GM23338 (cell line): Measurements from ENCODE around the gene ARHGEF2. TPM values are rescaled to one million over a fixed set of nuclear protein-coding genes. Genes with fewer than 3 reads are reported as not detected.

Source experiments
- ATAC-seq: fragments of 200-7000 bp; cut with Tn5 transposase; 3 replicates; pipeline ENCODE4 v1.9.1; 2020
- DNase-seq: peaks from one replicate; pipeline ENCODE4 v3.0.0-alpha.2; 2015; ENCODE audit warnings: low spot score
- H2AFZ ChIP-seq: fragments of 200-600 bp; sonication (generic); 2 replicates; pipeline ENCODE4 v1.8.0; 2016; ENCODE audit warnings: antibody characterized with exemption, mild to moderate bottlenecking, moderate library complexity
- H3F3A ChIP-seq: fragments of 200-600 bp; sonication (generic); replicated peaks from 2 replicates; pipeline ENCODE4 v1.8.0; 2017; ENCODE audit warnings: antibody characterized with exemption, mixed run types, low read depth
- H3K27ac ChIP-seq: fragments of 200-600 bp; sonication (generic); 2 replicates; pipeline ENCODE4 v1.6.1; 2016; ENCODE audit warnings: low read depth
- H3K27me3 ChIP-seq: fragments of 200-600 bp; sonication (generic); 2 replicates; pipeline ENCODE4 v1.8.0; 2016; ENCODE audit warnings: mild to moderate bottlenecking, mixed run types, moderate library complexity; ENCODE audit not compliant: insufficient read depth
- H3K36me3 ChIP-seq: fragments of 200-600 bp; sonication (generic); 2 replicates; pipeline ENCODE4 v1.8.0; 2016; ENCODE audit warnings: mild to moderate bottlenecking; ENCODE audit not compliant: insufficient read depth
- H3K4me1 ChIP-seq: fragments of 200-600 bp; sonication (generic); 2 replicates; pipeline ENCODE4 v1.8.0; 2016; ENCODE audit warnings: mild to moderate bottlenecking, moderate library complexity; ENCODE audit not compliant: insufficient read depth
- H3K4me2 ChIP-seq: fragments of 200-600 bp; sonication (generic); 2 replicates; pipeline ENCODE4 v1.7.1; 2017; ENCODE audit warnings: mixed run types
- H3K4me3 ChIP-seq: fragments of 200-600 bp; sonication (generic); 2 replicates; pipeline ENCODE4 v1.6.1; 2016; ENCODE audit warnings: mixed run types
- H3K79me2 ChIP-seq: fragments of 200-600 bp; sonication (generic); replicated peaks from 2 replicates; pipeline ENCODE4 v1.8.0; 2017; ENCODE audit warnings: mild to moderate bottlenecking; ENCODE audit not compliant: insufficient read depth
- H3K9me2 ChIP-seq: fragments of 200-600 bp; sonication (generic); 2 replicates; pipeline ENCODE4 v1.8.0; 2017; ENCODE audit not compliant: insufficient read depth
- H4K20me1 ChIP-seq: fragments of 200-600 bp; sonication (generic); replicated peaks from 2 replicates; pipeline ENCODE4 v1.8.0; 2017; ENCODE audit warnings: mild to moderate bottlenecking; ENCODE audit not compliant: insufficient read depth
- H3K27ac Mint-ChIP-seq: 2 replicates; pipeline ENCODE4 v1.8.0; 2020; ENCODE audit warnings: inconsistent platforms, mild to moderate bottlenecking, moderate library complexity, mixed read lengths
- H3K27me3 Mint-ChIP-seq: 3 replicates; pipeline ENCODE4 v1.8.0; 2022; ENCODE audit warnings: low read depth, mild to moderate bottlenecking, moderate library complexity, mixed read lengths, inconsistent platforms; ENCODE audit not compliant: insufficient read depth, poor library complexity
- H3K36me3 Mint-ChIP-seq: 3 replicates; pipeline ENCODE4 v1.8.0; 2021; ENCODE audit warnings: low read depth, mild to moderate bottlenecking, inconsistent platforms, moderate library complexity, mixed read lengths
- H3K4me1 Mint-ChIP-seq: 3 replicates; pipeline ENCODE4 v1.8.0; 2020; ENCODE audit warnings: mild to moderate bottlenecking, inconsistent platforms, mixed read lengths
- H3K4me3 Mint-ChIP-seq: 3 replicates; pipeline ENCODE4 v1.8.0; 2021; ENCODE audit warnings: moderate library complexity, mild to moderate bottlenecking, inconsistent platforms, mixed read lengths
- H3K9me3 Mint-ChIP-seq: 3 replicates; pipeline ENCODE4 v1.8.0; 2020; ENCODE audit warnings: moderate library complexity, mild to moderate bottlenecking, inconsistent platforms, mixed read lengths
- CREB1 ChIP-seq: fragments of 250-450 bp; sonication (Bioruptor Pico); IDR thresholded peaks from 2 replicates; pipeline ENCODE4 v1.5.0; 2020; ENCODE audit warnings: low read depth, mild to moderate bottlenecking, moderate library complexity
- EZH2 ChIP-seq: fragments of 200-600 bp; sonication (generic); IDR thresholded peaks from one replicate; pipeline ENCODE4 v1.8.0; 2017; ENCODE audit warnings: antibody characterized with exemption, mild to moderate bottlenecking, low read depth; ENCODE audit not compliant: unreplicated experiment
- EZH2phosphoT487 ChIP-seq: fragments of 200-600 bp; sonication (generic); IDR thresholded peaks from one replicate; pipeline ENCODE4 v1.8.1; 2018; ENCODE audit warnings: antibody characterized with exemption; ENCODE audit not compliant: unreplicated experiment
- JUNB ChIP-seq: IDR thresholded peaks from one replicate; pipeline ENCODE4 v1.6.1; 2016; ENCODE audit warnings: antibody characterized with exemption; ENCODE audit not compliant: unreplicated experiment
- POLR2AphosphoS5 ChIP-seq: IDR thresholded peaks from 2 replicates; pipeline ENCODE4 v1.6.1; 2016; ENCODE audit warnings: antibody characterized with exemption, low read depth
- STAT1 ChIP-seq: IDR thresholded peaks from one replicate; pipeline ENCODE4 v1.6.1; 2016; ENCODE audit warnings: antibody characterized with exemption; ENCODE audit not compliant: unreplicated experiment
- ZNF114 ChIP-seq: fragments of 250-450 bp; sonication (Bioruptor Pico); IDR thresholded peaks from 2 replicates; pipeline ENCODE4 v1.5.0; 2020; ENCODE audit warnings: mild to moderate bottlenecking, moderate library complexity
- ZNF331 ChIP-seq: fragments of 250-450 bp; sonication (Bioruptor Pico); IDR thresholded peaks from 2 replicates; pipeline ENCODE4 v1.5.0; 2020; ENCODE audit warnings: low read depth, mild to moderate bottlenecking, moderate library complexity
- polyA plus RNA-seq: library from polyadenylated mRNA; unstranded; fragments of >200 nt; fragmentation: Nextera tagmentation; extraction: Ambion mirVana; gene quantifications from 2 replicates; pipeline ENCODE4 v1.2.1, GENCODE V29; 2016
- total RNA-seq: library from RNA; depleted of rRNA; stranded (reverse); fragments of >200 nt; shearing (Covaris generic); gene quantifications from 2 replicates; pipeline ENCODE4 v1.2.3, GENCODE V29; 2014
- TF ChIP-seq, protein P1 (sequence below): IDR thresholded peaks from 2 replicates; pipeline ENCODE4 v1.6.1; 2016; ENCODE audit warnings: antibody characterized with exemption
- TF ChIP-seq, protein P2 (sequence below), 2 experiments: fragments of 200-600 bp in 1 of 2; sonication (generic) in 1 of 2; conservative IDR thresholded peaks; 2 replicates each; pipeline versions ENCODE4 v1.5.1 to v1.6.1; 2016 to 2017; ENCODE audit warnings: antibody characterized with exemption in 2 of 2, low read depth in 2 of 2, mild to moderate bottlenecking in 2 of 2, moderate library complexity in 1 of 2

Gene ARHGEF2
- total and polyA plus RNA-seq, 2 experiments from 2014 or later: 23.0 to 87.6 TPM

DNA sequence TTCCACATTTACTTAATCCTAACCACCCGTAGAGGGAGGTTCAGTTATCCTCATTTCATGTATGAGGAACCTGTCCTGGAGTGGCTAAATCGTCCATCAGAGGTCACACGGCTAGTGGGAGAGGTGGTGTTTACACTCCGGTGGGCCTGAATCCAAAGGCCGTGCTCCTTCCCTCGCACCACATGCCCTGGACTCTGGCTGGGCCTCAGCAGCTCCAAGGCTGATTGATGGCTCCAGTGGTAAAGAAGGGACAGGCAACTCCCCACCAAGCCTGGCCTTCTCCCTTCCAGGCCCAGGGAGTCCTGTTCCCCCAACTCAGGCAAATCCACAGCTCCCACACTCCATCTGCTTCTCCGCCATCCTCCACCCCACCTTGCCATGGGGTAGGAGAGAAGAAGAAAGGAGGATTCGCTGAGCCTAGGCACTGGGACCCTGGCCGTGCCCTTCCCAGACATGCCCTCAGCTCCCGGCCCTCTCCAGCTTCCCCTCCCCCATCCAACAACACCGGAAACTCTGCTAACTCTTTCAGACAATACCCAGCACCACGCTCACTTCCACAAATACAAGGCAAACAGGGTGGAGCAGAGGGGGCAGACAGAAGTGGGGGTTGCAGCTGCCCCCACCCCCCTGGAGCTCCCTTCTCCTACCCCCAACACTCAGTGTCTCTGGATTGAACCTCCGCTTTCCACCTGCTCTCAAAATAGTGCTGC lies 10.9 kb downstream of the ARHGEF2 start:
- peak overlapping the region; percentile 78 for H3K27ac ChIP-seq
- no peak for TF ChIP-seq STAT1
- TF ChIP-seq, protein P1, sequence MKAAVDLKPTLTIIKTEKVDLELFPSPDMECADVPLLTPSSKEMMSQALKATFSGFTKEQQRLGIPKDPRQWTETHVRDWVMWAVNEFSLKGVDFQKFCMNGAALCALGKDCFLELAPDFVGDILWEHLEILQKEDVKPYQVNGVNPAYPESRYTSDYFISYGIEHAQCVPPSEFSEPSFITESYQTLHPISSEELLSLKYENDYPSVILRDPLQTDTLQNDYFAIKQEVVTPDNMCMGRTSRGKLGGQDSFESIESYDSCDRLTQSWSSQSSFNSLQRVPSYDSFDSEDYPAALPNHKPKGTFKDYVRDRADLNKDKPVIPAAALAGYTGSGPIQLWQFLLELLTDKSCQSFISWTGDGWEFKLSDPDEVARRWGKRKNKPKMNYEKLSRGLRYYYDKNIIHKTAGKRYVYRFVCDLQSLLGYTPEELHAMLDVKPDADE: 0 out of 2 replicates have a peak, but pooled peaks have one; percentile 19
- peaks cover 59% of the 10 kb centered on the region for H3K4me1 Mint-ChIP-seq
- peaks cover 33% of the 10 kb centered on the region for H4K20me1 ChIP-seq
- H3K79me2 ChIP-seq: peaks cover 47% of the 10 kb centered on the region
- H2AFZ ChIP-seq: no peak overlapping the region
- peaks cover 42% of the 10 kb centered on the region for H3K4me1 ChIP-seq
- H3K9me3 Mint-ChIP-seq: no peaks in the 10 kb centered on the region
- H3K36me3 Mint-ChIP-seq: peaks cover 61% of the 10 kb centered on the region
- H3K27ac Mint-ChIP-seq: peak overlapping the region; percentile 78
- peak overlapping the region; percentile 75 for H3K4me2 ChIP-seq
- DNase-seq (peak; percentile 69), ATAC-seq (peak; percentile 41)
- H3K27me3 ChIP-seq: no peaks in the 10 kb centered on the region
- peak overlapping the region; percentile 30 for H3K4me3 Mint-ChIP-seq
- peaks cover 16% of the 10 kb centered on the region for H3K36me3 ChIP-seq
- peak overlapping the region; percentile 41 for H3K4me3 ChIP-seq
- no peaks in the 10 kb centered on the region for H3K9me2 ChIP-seq
- peaks cover 11% of the 10 kb centered on the region; the same call in 1 of the 2 replicates for H3F3A ChIP-seq
- H3K27me3 Mint-ChIP-seq: peaks cover 13% of the 10 kb centered on the region

DNA sequence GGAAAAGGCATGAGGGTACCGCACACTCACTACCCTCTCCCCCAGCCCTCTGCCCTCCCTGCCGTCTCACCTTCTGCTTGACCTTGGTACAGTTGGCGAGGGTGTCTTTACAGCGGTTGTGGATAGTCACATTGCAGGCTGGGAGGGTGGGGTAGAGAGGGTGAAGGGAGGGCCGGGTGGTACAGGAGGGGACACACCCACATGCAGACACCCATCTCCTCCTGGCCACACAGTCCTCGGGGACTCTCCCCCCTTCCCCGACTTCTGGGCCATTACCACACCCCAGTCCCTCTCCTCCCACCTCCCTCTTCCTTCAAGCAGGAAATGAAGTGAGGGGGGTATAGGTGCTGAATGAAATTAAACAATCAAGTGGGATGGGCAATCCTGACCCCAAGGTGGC lies 11.6 kb downstream of the ARHGEF2 start:
- Histone ChIP-seq H3K4me3 (no peak overlapping the region), H3K79me2 (peaks cover 40% of the 10 kb centered on the region), H3K9me2 (no peaks in the 10 kb centered on the region), H3K4me2 (no peak overlapping the region), H3K27ac (0 out of 2 replicates have a peak overlapping the region, but pooled peaks have one; percentile 78), H3F3A (peaks cover 13% of the 10 kb centered on the region; the same call in 1 of the 2 replicates), H3K36me3 (peaks cover 19% of the 10 kb centered on the region), H2AFZ (no peak overlapping the region), H3K4me1 (peaks cover 38% of the 10 kb centered on the region), H4K20me1 (peaks cover 27% of the 10 kb centered on the region), H3K27me3 (no peaks in the 10 kb centered on the region)
- H3K9me3 Mint-ChIP-seq: no peaks in the 10 kb centered on the region
- TF ChIP-seq ZNF114 (CRISPR knock-in tag): no peak
- no peak for TF ChIP-seq EZH2phosphoT487
- TF ChIP-seq, protein P1: no peak
- TF ChIP-seq, protein P2, sequence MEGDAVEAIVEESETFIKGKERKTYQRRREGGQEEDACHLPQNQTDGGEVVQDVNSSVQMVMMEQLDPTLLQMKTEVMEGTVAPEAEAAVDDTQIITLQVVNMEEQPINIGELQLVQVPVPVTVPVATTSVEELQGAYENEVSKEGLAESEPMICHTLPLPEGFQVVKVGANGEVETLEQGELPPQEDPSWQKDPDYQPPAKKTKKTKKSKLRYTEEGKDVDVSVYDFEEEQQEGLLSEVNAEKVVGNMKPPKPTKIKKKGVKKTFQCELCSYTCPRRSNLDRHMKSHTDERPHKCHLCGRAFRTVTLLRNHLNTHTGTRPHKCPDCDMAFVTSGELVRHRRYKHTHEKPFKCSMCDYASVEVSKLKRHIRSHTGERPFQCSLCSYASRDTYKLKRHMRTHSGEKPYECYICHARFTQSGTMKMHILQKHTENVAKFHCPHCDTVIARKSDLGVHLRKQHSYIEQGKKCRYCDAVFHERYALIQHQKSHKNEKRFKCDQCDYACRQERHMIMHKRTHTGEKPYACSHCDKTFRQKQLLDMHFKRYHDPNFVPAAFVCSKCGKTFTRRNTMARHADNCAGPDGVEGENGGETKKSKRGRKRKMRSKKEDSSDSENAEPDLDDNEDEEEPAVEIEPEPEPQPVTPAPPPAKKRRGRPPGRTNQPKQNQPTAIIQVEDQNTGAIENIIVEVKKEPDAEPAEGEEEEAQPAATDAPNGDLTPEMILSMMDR (conservative IDR thresholded peaks at IDR 0.05; ENCODE audit: low read depth in 2 of 2): no peak
- TF ChIP-seq POLR2AphosphoS5: no peak
- TF ChIP-seq EZH2: no peak
- TF ChIP-seq CREB1 (CRISPR knock-in tag): no peak
- no peak for TF ChIP-seq JUNB
- no peak for TF ChIP-seq STAT1
- TF ChIP-seq ZNF331 (CRISPR knock-in tag): no peak
- H3K4me1 Mint-ChIP-seq: peaks cover 52% of the 10 kb centered on the region
- no peak overlapping the region; the same call in 2 of the 3 replicates for H3K4me3 Mint-ChIP-seq
- DNase-seq (no peak), ATAC-seq (no peak)
- peaks cover 68% of the 10 kb centered on the region for H3K36me3 Mint-ChIP-seq
- peaks cover 11% of the 10 kb centered on the region for H3K27me3 Mint-ChIP-seq
- H3K27ac Mint-ChIP-seq: peak overlapping the region; percentile 93
